H9 (cell line): Measurements from ENCODE around the gene PTGR1. TPM values are rescaled to one million over a fixed set of nuclear protein-coding genes. Genes with fewer than 3 reads are reported as not detected.

ENCODE experiments used
- DNase-seq: peaks from one replicate; pipeline ENCODE4 v3.0.0-alpha.2; 2017
- H2AFZ ChIP-seq: one replicate; pipeline ENCODE4 v1.6.1; 2013; ENCODE audit warnings: mild to moderate bottlenecking, low read length, control low read depth, moderate library complexity
- H2AK5ac ChIP-seq: 2 replicates; pipeline ENCODE4 v1.6.1; 2013; ENCODE audit warnings: low read length, control low read depth, mixed read lengths; ENCODE audit not compliant: insufficient read length
- H2BK120ac ChIP-seq: one replicate; pipeline ENCODE4 v1.6.1; 2013; ENCODE audit warnings: low read depth, mild to moderate bottlenecking, low read length, control low read depth, inconsistent platforms; ENCODE audit not compliant: poor library complexity, severe bottlenecking
- H2BK12ac ChIP-seq: 2 replicates; pipeline ENCODE4 v1.6.1; 2013; ENCODE audit warnings: low read length, control low read depth, mixed read lengths, low read depth; ENCODE audit not compliant: insufficient read length
- H2BK15ac ChIP-seq: 2 replicates; pipeline ENCODE4 v1.6.1; 2013; ENCODE audit warnings: low read depth, low read length, control low read depth
- H2BK20ac ChIP-seq: one replicate; pipeline ENCODE4 v1.6.1; 2013; ENCODE audit warnings: low read depth, mild to moderate bottlenecking, low read length, control low read depth, inconsistent platforms; ENCODE audit not compliant: poor library complexity, severe bottlenecking
- H2BK5ac ChIP-seq: 2 replicates; pipeline ENCODE4 v1.6.1; 2013; ENCODE audit warnings: low read length, control low read depth, mixed read lengths; ENCODE audit not compliant: insufficient read length
- H3K14ac ChIP-seq: 2 replicates; pipeline ENCODE4 v1.6.1; 2013; ENCODE audit warnings: low read length, control low read depth; ENCODE audit not compliant: insufficient read depth
- H3K18ac ChIP-seq: 2 replicates; pipeline ENCODE4 v1.6.1; 2013; ENCODE audit warnings: low read depth, mild to moderate bottlenecking, mixed read lengths, low read length, control low read depth; ENCODE audit not compliant: insufficient read length
- H3K23ac ChIP-seq: 2 replicates; pipeline ENCODE4 v1.6.1; 2013; ENCODE audit warnings: low read length, control low read depth, mixed read lengths, low read depth; ENCODE audit not compliant: insufficient read length
- H3K23me2 ChIP-seq: 2 replicates; pipeline ENCODE4 v1.6.1; 2013; ENCODE audit warnings: low read depth, mild to moderate bottlenecking, mixed read lengths, low read length, control low read depth; ENCODE audit not compliant: insufficient read length, poor library complexity, severe bottlenecking
- H3K27ac ChIP-seq: 2 replicates; pipeline ENCODE4 v1.5.1; 2013; ENCODE audit warnings: low read length, control low read depth, mixed read lengths, low read depth; ENCODE audit not compliant: insufficient read length
- H3K27me3 ChIP-seq: 2 replicates; pipeline ENCODE4 v1.6.1; 2013; ENCODE audit warnings: low read length, control low read depth, inconsistent platforms; ENCODE audit not compliant: insufficient read depth
- H3K4ac ChIP-seq: 2 replicates; pipeline ENCODE4 v1.6.1; 2013; ENCODE audit warnings: low read depth, mild to moderate bottlenecking, control low read depth, inconsistent platforms, low read length, moderate library complexity
- H3K4me1 ChIP-seq: 2 replicates; pipeline ENCODE4 v1.6.1; 2013; ENCODE audit warnings: low read length, control low read depth, inconsistent platforms; ENCODE audit not compliant: insufficient read depth
- H3K4me2 ChIP-seq: 2 replicates; pipeline ENCODE4 v1.6.1; 2013; ENCODE audit warnings: low read length, control low read depth, mixed read lengths; ENCODE audit not compliant: insufficient read length, insufficient read depth
- H3K56ac ChIP-seq: 2 replicates; pipeline ENCODE4 v1.6.1; 2013; ENCODE audit warnings: low read depth, mild to moderate bottlenecking, mixed read lengths, low read length, control low read depth; ENCODE audit not compliant: insufficient read length
- H3K79me1 ChIP-seq: 2 replicates; pipeline ENCODE4 v1.6.1; 2013; ENCODE audit warnings: low read depth, mild to moderate bottlenecking, moderate library complexity, low read length, control low read depth, inconsistent platforms; ENCODE audit not compliant: insufficient read depth, poor library complexity, severe bottlenecking
- H3K79me2 ChIP-seq: 2 replicates; pipeline ENCODE4 v1.6.1; 2013; ENCODE audit warnings: low read length, control low read depth, inconsistent platforms; ENCODE audit not compliant: insufficient read depth
- H3K9ac ChIP-seq: 2 replicates; pipeline ENCODE4 v1.6.1; 2013; ENCODE audit warnings: low read length, control low read depth, mixed read lengths; ENCODE audit not compliant: insufficient read length; ENCODE audit errors: extremely low read depth
- H3K9me3 ChIP-seq: one replicate; pipeline ENCODE4 v1.6.1; 2013; ENCODE audit warnings: low read depth, low read length, inconsistent platforms; ENCODE audit not compliant: control insufficient read depth
- H3T11ph ChIP-seq: one replicate; pipeline ENCODE4 v1.6.1; 2013; ENCODE audit warnings: mild to moderate bottlenecking, low read length, control low read depth, inconsistent platforms
- H4K20me1 ChIP-seq: one replicate; pipeline ENCODE4 v1.6.1; 2013; ENCODE audit not compliant: control insufficient read depth, insufficient read length, insufficient read depth
- H4K5ac ChIP-seq: 2 replicates; pipeline ENCODE4 v1.6.1; 2013; ENCODE audit warnings: low read depth, mild to moderate bottlenecking, mixed read lengths, low read length, control low read depth; ENCODE audit not compliant: insufficient read length
- H4K8ac ChIP-seq: replicated peaks from 2 replicates; pipeline ENCODE4 v1.6.1; 2013; ENCODE audit warnings: low read length, control low read depth, mixed read lengths, low read depth; ENCODE audit not compliant: insufficient read length
- H4K91ac ChIP-seq: 2 replicates; pipeline ENCODE4 v1.6.1; 2013; ENCODE audit warnings: low read depth, mild to moderate bottlenecking, moderate library complexity, mixed read lengths, low read length, control low read depth; ENCODE audit not compliant: insufficient read length
- H3K27ac Mint-ChIP-seq, 3 experiments: 2 replicates in 2 of 3; 3 replicates in 1 of 3; pipeline ENCODE4 v1.8.0; 2020 to 2021; ENCODE audit warnings: mixed read lengths in 3 of 3, mild to moderate bottlenecking in 1 of 3, moderate library complexity in 1 of 3
- H3K27me3 Mint-ChIP-seq: 2 replicates; pipeline ENCODE4 v1.8.0; 2021; ENCODE audit warnings: low read depth, mild to moderate bottlenecking, moderate library complexity, mixed read lengths
- H3K36me3 Mint-ChIP-seq, 3 experiments: 2 replicates in 2 of 3; 3 replicates in 1 of 3; pipeline ENCODE4 v1.8.0; 2020 to 2021; ENCODE audit warnings: low read depth in 3 of 3, mixed read lengths in 3 of 3; ENCODE audit not compliant: insufficient read depth in 1 of 3
- H3K4me1 Mint-ChIP-seq, 2 experiments: 2 replicates each; pipeline ENCODE4 v1.8.0; 2020; ENCODE audit warnings: mixed read lengths in 2 of 2
- H3K4me3 Mint-ChIP-seq, 2 experiments: 2 replicates in 1 of 2; 3 replicates in 1 of 2; pipeline ENCODE4 v1.8.0; 2020 to 2021; ENCODE audit warnings: mild to moderate bottlenecking in 2 of 2, mixed read lengths in 2 of 2, moderate library complexity in 1 of 2
- H3K9me3 Mint-ChIP-seq, 2 experiments: 2 replicates in 1 of 2; 3 replicates in 1 of 2; pipeline ENCODE4 v1.8.0; 2020; ENCODE audit warnings: mild to moderate bottlenecking in 2 of 2, mixed read lengths in 2 of 2, moderate library complexity in 1 of 2
- CTCF ChIP-seq: fragments of 200-600 bp; sonication (generic); conservative IDR thresholded peaks from 3 replicates; pipeline ENCODE4 v1.8.0; 2021; ENCODE audit warnings: antibody characterized with exemption, mild to moderate bottlenecking
- WGBS: extraction: QIAGEN DNeasy Blood & Tissue Kit; methylation state at CpG from one replicate; pipeline ENCODE4 v1.1.7; 2013; ENCODE audit warnings: missing lambda C conversion rate, low lambda C conversion rate, mixed read lengths; ENCODE audit not compliant: insufficient read length; ENCODE audit errors: extremely low coverage; 5-methylcytosine and 5-hydroxymethylcytosine counted together
- total RNA-seq: library from RNA; stranded (reverse); gene quantifications from 2 replicates; pipeline ENCODE4 v1.2.1, GENCODE V29; 2021

PTGR1 gene
- total RNA-seq, 1 experiment from 2014 or later, result 45.2 TPM

DNA sequence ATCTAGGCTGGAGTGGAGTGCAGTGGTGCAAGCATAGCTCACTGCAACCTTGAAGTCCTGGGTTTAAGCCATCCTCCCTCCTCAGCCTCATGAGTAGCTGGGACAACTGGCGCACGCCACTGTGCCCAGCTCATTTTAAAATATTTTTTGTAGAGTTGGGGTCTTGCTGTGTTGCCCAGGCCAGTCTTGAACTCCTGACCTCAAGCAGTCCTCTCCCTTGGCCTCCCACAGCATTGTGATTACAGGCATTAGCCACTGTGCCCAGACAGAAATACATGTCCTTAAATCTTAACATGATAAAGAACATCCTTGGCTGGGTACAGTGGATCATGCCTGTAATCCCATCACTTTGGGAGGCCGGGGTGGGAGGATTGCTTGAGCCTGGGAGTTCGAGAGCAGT is 67.7 kb downstream of the PTGR1 start:
- Histone ChIP-seq H2AFZ (no peak overlapping the region), H2BK20ac (no peak overlapping the region), H2BK5ac (no peak overlapping the region), H3K27me3 (no peaks in the 10 kb centered on the region), H2BK120ac (no peak overlapping the region), H3K23me2 (no peaks in the 10 kb centered on the region), H3K27ac (no peak overlapping the region), H3T11ph (no peak overlapping the region), H3K18ac (no peak overlapping the region), H3K14ac (no peak overlapping the region), H2BK15ac (no peak overlapping the region), H2AK5ac (no peak overlapping the region), H4K5ac (no peak overlapping the region), H3K4me1 (peaks cover 8% of the 10 kb centered on the region; the same call in 1 of the 2 replicates), H3K79me1 (peaks cover 17% of the 10 kb centered on the region), H4K8ac (no peak overlapping the region), H4K91ac (no peak overlapping the region), H3K9ac (no peak overlapping the region), H4K20me1 (no peaks in the 10 kb centered on the region), H3K4ac (no peak overlapping the region), H3K4me2 (no peak overlapping the region), H3K9me3 (peaks cover 17% of the 10 kb centered on the region), H3K23ac (no peak overlapping the region), H2BK12ac (no peak overlapping the region), H3K56ac (no peak overlapping the region), H3K79me2 (peaks cover 8% of the 10 kb centered on the region; the same call in 1 of the 2 replicates)
- peaks cover 54 to 68% (median 66%) of the 10 kb centered on the region in 3 experiments for H3K36me3 Mint-ChIP-seq
- H3K4me3 Mint-ChIP-seq, result no peak overlapping the region
- H3K27ac Mint-ChIP-seq, result no peak overlapping the region
- TF ChIP-seq CTCF, result no peak
- DNase-seq, result no peak
- H3K4me1 Mint-ChIP-seq, result peaks cover 26 to 36% of the 10 kb centered on the region in 2 experiments
- WGBS, result no CpG with 5 or more reads among the region's 4 CpGs
- peaks cover 12 to 38% of the 10 kb centered on the region in 2 experiments for H3K9me3 Mint-ChIP-seq
- H3K27me3 Mint-ChIP-seq, result no peaks in the 10 kb centered on the region
